RWPE1 (cell line): ENCODE results near the gene TNFRSF18.

ENCODE experiments used
- CTCF ChIA-PET: fragments of 350-600 bp; sonication (Branson Sonifier 250); formaldehyde crosslinking; extraction: SDS; loops from one replicate; lab custom pipeline; 2021; lab: Yijun Ruan, JAX
- POLR2A ChIA-PET: fragments of 400-600 bp; formaldehyde crosslinking; extraction: SDS; loops from one replicate; lab custom pipeline; 2020; ENCODE audit warnings: antibody characterized with exemption; ENCODE audit not compliant: low non-redundant PET; lab: Yijun Ruan, JAX
- DNase-seq: peaks from one replicate; pipeline ENCODE4 v3.0.0; 2012; ENCODE audit warnings: low spot score
- H3K27ac ChIP-seq: fragments of 450-650 bp; 2 replicates; pipeline ENCODE4 v1.5.1; 2017
- CTCF ChIP-seq: fragments of 450-650 bp; conservative IDR thresholded peaks from 2 replicates; pipeline ENCODE4 v1.5.1; 2017; ENCODE audit warnings: low read depth, mild to moderate bottlenecking

TNFRSF18 gene

DNA sequence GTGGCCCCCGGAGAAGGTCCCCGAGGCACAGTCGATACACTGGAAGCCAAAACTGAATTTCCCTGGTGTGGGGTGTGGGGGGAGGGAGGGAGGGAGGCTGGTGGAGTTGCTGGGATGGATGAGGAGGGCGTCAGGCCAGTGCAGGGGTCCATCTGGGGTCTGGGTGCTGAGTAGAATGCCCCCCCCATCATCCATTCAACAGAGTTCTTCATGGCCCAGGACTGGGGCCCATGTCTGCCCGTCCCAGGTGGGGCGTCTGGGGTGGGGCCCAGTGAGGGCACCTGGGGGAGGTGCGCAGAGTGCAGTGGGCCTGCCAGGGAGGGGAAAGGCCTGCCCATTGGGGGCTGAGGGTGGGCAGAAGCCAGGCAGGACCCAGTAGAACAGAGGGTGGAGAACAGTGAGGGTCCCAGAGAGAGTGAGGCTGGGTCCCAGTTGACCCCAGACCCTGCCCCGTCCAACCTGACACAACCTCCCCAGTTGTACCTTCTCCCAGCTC is 1.9 kb downstream of the TNFRSF18 start:
- CTCF ChIA-PET: interaction anchor here (1.3 kb wide), 1 partner anchor 82 kb away, joined by 4 read pairs; no protein-coding TSS in a partner anchor
- POLR2A ChIA-PET: no interaction called here
- no peak for TF ChIP-seq CTCF
- no peak overlapping the region for H3K27ac ChIP-seq
- DNase-seq: no peak

DNA sequence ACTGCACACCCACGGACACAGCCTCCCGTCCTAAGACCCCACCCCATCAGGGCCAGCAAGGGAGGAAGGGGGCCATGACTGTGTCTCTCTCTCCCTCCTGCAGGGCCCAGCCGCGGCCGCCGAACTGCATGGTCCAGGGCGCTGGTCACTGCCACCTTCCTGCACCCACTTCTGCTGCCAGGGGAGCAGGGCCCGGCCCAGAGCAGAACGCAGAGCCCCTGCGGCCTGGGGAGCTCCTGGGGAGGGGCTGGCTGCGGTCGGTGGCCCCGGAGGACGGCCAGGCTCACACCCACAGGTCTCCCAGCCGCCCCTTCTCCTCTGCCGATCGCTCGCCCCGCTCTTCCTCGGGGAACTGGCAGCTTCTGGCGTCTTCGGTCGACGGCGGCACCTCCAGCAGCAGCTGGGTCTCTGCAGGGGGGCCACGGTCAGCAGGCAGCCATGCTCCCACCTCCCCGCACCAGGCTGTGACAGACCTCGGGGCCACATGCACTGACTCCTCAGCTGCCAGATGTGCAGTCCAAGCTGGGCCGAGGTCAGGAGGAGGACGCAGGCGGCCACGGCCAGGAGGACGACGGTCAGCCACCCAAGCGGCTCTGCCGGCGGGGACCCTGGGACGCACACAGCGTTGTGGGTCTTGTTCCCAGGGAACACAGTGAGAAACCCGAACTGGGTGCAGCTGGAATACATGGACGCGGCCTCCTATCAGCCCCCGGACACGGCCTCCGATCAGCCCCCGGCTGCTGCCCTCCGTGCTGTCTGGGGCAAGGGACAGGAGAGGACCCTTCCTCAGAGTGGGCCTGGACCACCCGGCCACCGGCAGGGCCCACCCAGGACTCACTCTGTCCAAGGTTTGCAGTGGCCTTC is 2.6 kb downstream of the TNFRSF18 start:
- ChIA-PET CTCF (interaction anchor here (0.6 kb wide), 1 partner anchor 62 kb away, joined by 3 read pairs; no protein-coding TSS in a partner anchor), POLR2A (no interaction called here)
- no peak for TF ChIP-seq CTCF
- no peak overlapping the region for H3K27ac ChIP-seq
- no peak for DNase-seq

GRCh38 chr1:1202831-1203560 is 3.4 kb downstream of the TNFRSF18 start:
- DNase-seq: no peak

GRCh38 chr1:1200876-1201810 is 5.2 kb downstream of the TNFRSF18 start:
- ChIA-PET CTCF (no interaction called here), POLR2A (no interaction called here)
- no peak for TF ChIP-seq CTCF
- no peak overlapping the region for H3K27ac ChIP-seq
- peak; percentile 34 for DNase-seq

More at GRCh38 chr1:1202831-1203560, 3.4 kb downstream of the TNFRSF18 start:
- ChIA-PET POLR2A (no interaction called here), CTCF (interaction anchor here (0.6 kb wide), 1 partner anchor 61 kb away, joined by 3 read pairs; no protein-coding TSS in a partner anchor)
- TF ChIP-seq CTCF: no peak
- H3K27ac ChIP-seq: no peak overlapping the region

DNA sequence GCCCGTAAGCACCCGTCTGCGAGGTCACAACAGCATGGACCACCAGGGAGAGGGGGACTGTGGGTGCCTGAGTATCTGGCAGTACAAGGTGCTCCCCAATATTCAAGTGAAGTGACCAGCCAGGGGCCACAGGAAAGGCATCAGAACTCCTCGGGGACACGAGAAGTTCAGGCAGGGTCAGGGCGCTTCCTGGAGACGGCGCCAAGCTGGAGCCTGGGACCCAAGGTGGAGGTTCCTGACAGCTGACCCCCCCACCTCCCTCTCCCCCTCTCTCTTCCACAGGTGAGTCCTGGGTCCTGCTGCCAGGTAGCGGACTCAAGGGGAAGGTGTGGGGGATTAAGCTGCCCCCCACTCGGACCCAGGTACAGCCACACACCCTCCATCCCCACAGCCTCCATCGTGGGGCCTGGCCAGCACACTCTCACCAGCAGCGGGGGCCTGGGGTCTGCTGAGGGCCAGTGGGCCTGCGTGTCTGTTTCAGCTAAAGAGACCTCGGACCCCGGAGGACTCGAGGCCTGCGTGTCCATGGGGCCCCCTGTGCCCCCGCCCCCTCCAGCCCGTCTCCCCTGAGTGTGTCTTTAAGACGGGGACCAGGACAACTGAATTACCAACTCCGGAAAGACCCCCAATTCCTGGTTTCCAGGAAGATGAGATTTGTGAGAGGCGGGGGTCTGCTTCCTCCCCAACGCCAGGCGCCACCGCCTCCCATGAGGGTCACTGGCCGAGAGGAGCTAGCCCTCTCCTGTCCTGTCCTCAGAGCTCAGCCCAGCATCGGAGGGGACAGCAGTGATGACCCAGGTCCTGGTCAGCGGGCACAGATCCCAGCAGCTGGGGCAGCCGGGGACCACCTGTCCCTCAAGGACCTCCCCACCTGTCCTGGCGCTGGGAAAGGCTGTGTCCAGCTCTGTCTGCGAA is 6.2 kb downstream of the TNFRSF18 start:
- CTCF ChIA-PET: interaction anchor here (0.5 kb wide), 1 partner anchor 92 kb away, joined by 4 read pairs; no protein-coding TSS in a partner anchor
- POLR2A ChIA-PET: no interaction called here

More for the DNA sequence above, 6.2 kb downstream of the TNFRSF18 start:
- DNase-seq: no peak
- no peak overlapping the region for H3K27ac ChIP-seq
- TF ChIP-seq CTCF: no peak
